ENCODE data around the gene MAPRE2.

DNA sequence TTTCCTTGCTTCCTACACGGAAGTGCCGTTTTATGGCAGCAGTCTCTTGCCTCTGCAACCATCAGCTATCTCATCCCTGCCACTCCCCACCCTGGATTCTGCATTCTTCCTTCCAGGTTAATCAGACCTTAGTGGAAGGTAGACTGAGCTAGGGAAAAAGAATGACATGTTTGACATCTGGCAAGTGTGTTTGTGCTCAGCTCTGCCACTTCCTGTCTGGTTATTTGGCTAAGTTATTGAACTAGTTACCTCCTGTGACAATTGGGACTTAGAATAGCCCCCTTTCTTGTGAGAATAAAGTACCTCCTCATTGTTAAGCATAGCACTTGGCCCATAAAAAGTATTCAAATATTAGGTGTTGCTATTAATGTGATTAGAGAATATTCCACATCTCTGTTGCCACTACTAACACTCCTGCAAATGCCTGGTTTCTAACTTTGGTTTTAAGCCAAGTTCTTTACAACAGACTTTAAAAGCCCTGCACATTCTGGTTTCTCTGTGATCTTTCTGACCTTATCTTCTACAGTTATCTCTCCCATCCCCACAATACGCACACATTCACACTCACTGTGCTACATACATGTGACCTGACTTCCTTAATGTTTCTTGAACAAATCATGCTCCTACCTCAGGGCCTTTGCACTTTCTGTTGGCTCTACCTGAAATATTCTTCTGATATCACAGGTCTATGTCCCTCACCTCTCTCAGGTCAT is 10.8 kb upstream of the MAPRE2 start:
- TF ChIP-seq ZNF274 (IDR thresholded peaks at IDR 0.05; ENCODE audit: low read depth, low read length) (no peak), YY1 (IDR thresholded peaks at IDR 0.05; ENCODE audit: insufficient read depth, insufficient read length) (no peak)

All from NT2/D1 (cell line).